ENCODE results near the gene MYRF.
A peak's percentile ranks its signal among the peaks of the same experiment; 100 is the strongest.

GRCh38 chr11:61797263-61797944, 45.0 kb downstream of the MYRF start:
- peak; percentile 72 for TF ChIP-seq RAD21 (IDR thresholded peaks at IDR 0.05; ENCODE audit: low read depth)
- TF ChIP-seq MAX (IDR thresholded peaks at IDR 0.05), result no peak
- TF ChIP-seq REST (IDR thresholded peaks at IDR 0.05; ENCODE audit: low read depth), result no peak
- no peak for TF ChIP-seq FOXM1 (IDR thresholded peaks at IDR 0.05; ENCODE audit: borderline replicate concordance, low read depth)
- no peak for TF ChIP-seq EP300 (IDR thresholded peaks at IDR 0.05; ENCODE audit: borderline replicate concordance)
- TF ChIP-seq USF1 (IDR thresholded peaks at IDR 0.05), result no peak
- no peak for TF ChIP-seq CEBPB (IDR thresholded peaks at IDR 0.05)
- no peak for TF ChIP-seq CREB1 (IDR thresholded peaks at IDR 0.05; ENCODE audit: low read depth)
